Progenitor cell of endocrine pancreas (in vitro differentiated cells): ENCODE results near the gene KLF11. TPM values are rescaled to one million over a fixed set of nuclear protein-coding genes. Genes with fewer than 3 reads are reported as not detected.

ENCODE experiments used
- DNase-seq: peaks from one replicate; pipeline ENCODE4 v3.0.0; 2021; ENCODE audit warnings: low spot score; ENCODE audit not compliant: unreplicated experiment
- H3K27ac Mint-ChIP-seq: 2 replicates; pipeline ENCODE4 v1.8.0; 2021; ENCODE audit warnings: mild to moderate bottlenecking, moderate library complexity, mixed read lengths
- H3K27me3 Mint-ChIP-seq: 2 replicates; pipeline ENCODE4 v1.8.0; 2021; ENCODE audit warnings: mixed read lengths
- H3K36me3 Mint-ChIP-seq: 2 replicates; pipeline ENCODE4 v1.8.0; 2022; ENCODE audit warnings: mixed read lengths; ENCODE audit not compliant: insufficient read depth
- H3K4me1 Mint-ChIP-seq: 2 replicates; pipeline ENCODE4 v1.8.0; 2021; ENCODE audit warnings: low read depth, mixed read lengths
- H3K4me3 Mint-ChIP-seq: 2 replicates; pipeline ENCODE4 v1.8.0; 2021; ENCODE audit warnings: low read depth, mild to moderate bottlenecking, moderate library complexity, mixed read lengths
- H3K9me3 Mint-ChIP-seq: 2 replicates; pipeline ENCODE4 v1.8.0; 2021; ENCODE audit warnings: low read depth, mixed read lengths
- total RNA-seq: library from RNA; stranded (reverse); gene quantifications from 2 replicates; pipeline ENCODE4 v1.2.1, GENCODE V29; 2021
- TF ChIP-seq, protein P1 (sequence below): fragments of 200-600 bp; sonication (generic); IDR thresholded peaks from one replicate; pipeline ENCODE4 v1.5.0; 2021; ENCODE audit warnings: antibody characterized with exemption, mild to moderate bottlenecking; ENCODE audit not compliant: unreplicated experiment

The KLF11 gene
- total RNA-seq, 1 donor from 2014 or later, result 3.5 TPM

DNA sequence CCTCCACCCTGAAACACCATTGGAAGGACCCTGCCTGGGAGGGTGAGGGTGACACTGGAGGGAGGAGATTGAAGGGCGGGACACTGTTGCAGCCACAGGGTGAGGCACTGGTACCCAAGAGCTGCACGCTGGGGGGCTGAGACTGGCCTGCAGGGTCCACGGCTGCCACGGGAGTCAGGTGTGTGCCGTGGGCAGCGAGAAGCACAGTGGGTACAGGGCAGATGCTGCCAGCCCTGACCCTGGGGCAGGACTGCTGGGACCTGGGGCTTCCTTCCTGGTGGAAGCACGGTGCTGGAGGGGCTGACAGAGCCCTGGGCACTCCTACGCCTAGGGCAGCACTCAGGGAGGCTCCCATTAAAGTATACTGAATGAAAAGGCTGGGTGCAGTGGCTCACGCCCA, 20.2 kb downstream of the KLF11 start:
- TF ChIP-seq, protein P1, sequence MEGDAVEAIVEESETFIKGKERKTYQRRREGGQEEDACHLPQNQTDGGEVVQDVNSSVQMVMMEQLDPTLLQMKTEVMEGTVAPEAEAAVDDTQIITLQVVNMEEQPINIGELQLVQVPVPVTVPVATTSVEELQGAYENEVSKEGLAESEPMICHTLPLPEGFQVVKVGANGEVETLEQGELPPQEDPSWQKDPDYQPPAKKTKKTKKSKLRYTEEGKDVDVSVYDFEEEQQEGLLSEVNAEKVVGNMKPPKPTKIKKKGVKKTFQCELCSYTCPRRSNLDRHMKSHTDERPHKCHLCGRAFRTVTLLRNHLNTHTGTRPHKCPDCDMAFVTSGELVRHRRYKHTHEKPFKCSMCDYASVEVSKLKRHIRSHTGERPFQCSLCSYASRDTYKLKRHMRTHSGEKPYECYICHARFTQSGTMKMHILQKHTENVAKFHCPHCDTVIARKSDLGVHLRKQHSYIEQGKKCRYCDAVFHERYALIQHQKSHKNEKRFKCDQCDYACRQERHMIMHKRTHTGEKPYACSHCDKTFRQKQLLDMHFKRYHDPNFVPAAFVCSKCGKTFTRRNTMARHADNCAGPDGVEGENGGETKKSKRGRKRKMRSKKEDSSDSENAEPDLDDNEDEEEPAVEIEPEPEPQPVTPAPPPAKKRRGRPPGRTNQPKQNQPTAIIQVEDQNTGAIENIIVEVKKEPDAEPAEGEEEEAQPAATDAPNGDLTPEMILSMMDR, result no peak

DNA sequence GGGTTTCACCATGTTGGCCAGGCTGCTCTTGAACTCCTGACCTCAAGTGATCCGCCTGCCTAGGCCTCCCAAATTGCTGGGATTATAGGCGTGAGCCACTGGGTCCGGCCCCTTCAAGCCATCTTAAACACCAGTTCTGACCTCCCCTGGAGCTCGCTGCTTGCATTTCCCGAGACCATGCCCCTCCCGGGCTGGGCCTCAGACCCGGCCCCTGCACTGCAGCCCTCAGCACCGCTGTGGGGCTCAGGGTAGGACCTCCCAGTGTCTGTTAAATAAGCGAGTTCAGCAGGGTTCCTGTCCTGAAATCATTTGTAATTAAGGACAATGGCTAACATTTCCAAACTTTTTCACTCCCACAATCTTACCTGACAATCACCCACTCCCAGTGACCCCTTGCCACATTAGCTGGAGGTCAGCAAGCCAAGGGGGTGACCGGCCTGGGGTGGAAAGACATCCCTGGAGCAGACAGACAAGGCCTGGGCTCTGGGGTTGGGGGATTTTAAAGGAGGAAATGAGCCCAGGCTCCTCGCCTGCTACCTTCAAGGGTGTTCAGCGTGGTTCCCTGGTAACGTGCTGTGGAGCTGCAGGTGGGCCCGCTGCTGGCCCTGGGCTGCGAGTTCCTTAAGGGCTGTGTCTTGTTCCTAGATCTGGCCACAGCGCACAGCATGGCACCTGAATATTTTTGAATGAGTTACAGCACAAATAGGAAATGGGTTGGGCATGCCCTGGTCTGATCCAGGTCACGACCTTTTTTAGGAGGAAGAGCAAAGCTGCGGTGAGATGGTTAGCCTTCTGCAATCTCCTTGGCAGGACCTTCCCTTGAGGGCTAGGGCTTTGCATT, 21.8 kb downstream of the KLF11 start:
- no peak overlapping the region for H3K4me3 Mint-ChIP-seq
- TF ChIP-seq, protein P1, result no peak
- H3K27me3 Mint-ChIP-seq, result no peaks in the 10 kb centered on the region
- H3K27ac Mint-ChIP-seq, result no peak overlapping the region
- no peak for DNase-seq
- no peaks in the 10 kb centered on the region for H3K4me1 Mint-ChIP-seq
- peaks cover 7% of the 10 kb centered on the region for H3K9me3 Mint-ChIP-seq
- peaks cover 4% of the 10 kb centered on the region for H3K36me3 Mint-ChIP-seq

More for the DNA sequence above, 20.2 kb downstream of the KLF11 start:
- no peak overlapping the region for H3K4me3 Mint-ChIP-seq
- no peak for DNase-seq
- H3K27me3 Mint-ChIP-seq, result no peaks in the 10 kb centered on the region
- H3K9me3 Mint-ChIP-seq, result peaks cover 7% of the 10 kb centered on the region
- no peaks in the 10 kb centered on the region for H3K4me1 Mint-ChIP-seq
- H3K36me3 Mint-ChIP-seq, result peaks cover 4% of the 10 kb centered on the region
- no peak overlapping the region for H3K27ac Mint-ChIP-seq

DNA sequence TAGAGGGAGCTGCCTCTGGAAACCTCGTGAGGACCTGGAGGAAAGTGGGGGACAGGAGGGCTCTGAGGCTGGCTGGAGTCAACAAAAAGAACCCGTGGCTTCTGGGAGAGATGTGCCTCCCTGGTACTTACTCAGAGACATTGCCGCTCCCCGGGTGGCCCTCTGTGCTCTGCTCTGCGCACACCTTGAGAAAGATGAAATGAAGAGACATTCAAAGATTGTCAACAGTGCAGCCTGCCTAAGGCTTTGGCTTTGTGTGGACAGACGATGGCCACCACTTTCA, 22.4 kb downstream of the KLF11 start:
- Mint-ChIP-seq H3K27ac (no peak overlapping the region), H3K4me3 (no peak overlapping the region), H3K4me1 (no peaks in the 10 kb centered on the region), H3K27me3 (no peaks in the 10 kb centered on the region), H3K36me3 (peaks cover 4% of the 10 kb centered on the region), H3K9me3 (peaks cover 7% of the 10 kb centered on the region)
- TF ChIP-seq, protein P1, result no peak
- DNase-seq, result no peak

DNA sequence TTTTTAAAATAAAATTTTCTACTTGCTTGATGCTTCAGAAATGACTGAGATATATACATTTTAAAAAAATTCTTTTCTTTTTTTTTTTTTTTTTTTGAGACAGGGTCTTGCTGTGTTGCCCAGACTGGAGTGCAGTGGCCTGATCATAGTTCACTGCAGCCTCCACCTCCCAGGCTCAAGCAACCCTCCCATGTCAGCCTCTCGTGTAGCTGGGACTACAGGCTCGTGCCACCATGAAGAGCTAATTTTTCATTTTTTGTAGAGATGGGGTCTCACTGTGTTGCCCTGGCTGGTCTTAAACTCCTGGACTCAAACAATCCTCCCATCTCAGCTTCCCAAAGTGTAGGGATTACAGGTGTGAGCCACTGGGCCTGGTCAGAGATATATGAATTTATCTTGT, 24.0 kb downstream of the KLF11 start:
- no peaks in the 10 kb centered on the region for H3K4me1 Mint-ChIP-seq
- no peak overlapping the region for H3K27ac Mint-ChIP-seq
- H3K36me3 Mint-ChIP-seq, result peaks cover 4% of the 10 kb centered on the region
- H3K27me3 Mint-ChIP-seq, result no peaks in the 10 kb centered on the region
- TF ChIP-seq, protein P1, result no peak
- H3K4me3 Mint-ChIP-seq, result no peak overlapping the region
- H3K9me3 Mint-ChIP-seq, result peaks cover 7% of the 10 kb centered on the region
- DNase-seq, result no peak

DNA sequence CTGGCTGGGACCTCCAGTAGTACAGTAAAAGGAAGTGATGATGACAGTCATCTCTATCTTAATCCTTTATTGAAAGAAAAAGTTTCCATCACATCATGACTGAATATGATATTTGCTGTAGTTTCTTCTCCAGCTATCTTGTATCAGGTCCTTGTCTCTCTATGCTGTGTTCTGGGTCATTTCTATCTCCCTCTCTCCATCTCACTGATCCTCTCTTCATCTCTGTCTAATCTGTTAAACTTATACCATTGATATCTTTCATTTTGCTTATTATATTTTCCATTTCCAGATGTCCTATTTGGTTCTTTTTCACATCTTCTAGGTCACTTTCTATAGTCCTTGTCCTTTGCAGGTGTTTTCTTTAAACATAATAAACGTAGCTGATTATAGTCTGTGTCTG, 24.5 kb downstream of the KLF11 start:
- H3K36me3 Mint-ChIP-seq, result peaks cover 4% of the 10 kb centered on the region
- DNase-seq, result no peak
- TF ChIP-seq, protein P1, result no peak
- H3K27ac Mint-ChIP-seq, result no peak overlapping the region
- H3K4me3 Mint-ChIP-seq, result no peak overlapping the region
- peaks cover 7% of the 10 kb centered on the region for H3K9me3 Mint-ChIP-seq
- peaks cover 4% of the 10 kb centered on the region for H3K27me3 Mint-ChIP-seq
- H3K4me1 Mint-ChIP-seq, result peaks cover 3% of the 10 kb centered on the region
